GM12801 (cell line): ENCODE measurements around the gene BABAM1.

ENCODE experiments used
- CTCF ChIP-seq: IDR thresholded peaks from one replicate; pipeline ENCODE4 v1.5.1; 2011; ENCODE audit warnings: control low read depth; ENCODE audit not compliant: insufficient read length; ENCODE audit errors: extremely low read depth

Gene BABAM1

GRCh38 chr19:17240062-17240752 is 27.0 kb upstream of the BABAM1 start:
- no peak for TF ChIP-seq CTCF

- no peak for TF ChIP-seq CTCF
Measured at GRCh38 chr19:17240826-17241399, 26.3 kb upstream of the BABAM1 start.

- TF ChIP-seq CTCF: no peak
Measured at GRCh38 chr19:17242431-17243208, 24.6 kb upstream of the BABAM1 start.

GRCh38 chr19:17243211-17243829 is 23.9 kb upstream of the BABAM1 start:
- TF ChIP-seq CTCF: no peak

GRCh38 chr19:17243830-17244617 is 23.2 kb upstream of the BABAM1 start:
- no peak for TF ChIP-seq CTCF

- TF ChIP-seq CTCF: no peak
Measured at GRCh38 chr19:17244618-17245534, 22.4 kb upstream of the BABAM1 start.
